K562 (cell line): ENCODE results near the gene KCNJ9. TPM values are rescaled to one million over a fixed set of nuclear protein-coding genes. Genes with fewer than 3 reads are reported as not detected.

ENCODE experiments used
- polyA plus RNA-seq, 8 experiments: library from polyadenylated mRNA; depleted of rRNA in 4 of 8; stranded (reverse) in 5 of 8; unstranded in 3 of 8; fragments of >200 nt; fragmentation: Nextera tagmentation in 2 of 8; fragmentation: Illumina TruSeq in 1 of 8; extraction: Ambion mirVana in 2 of 8; extraction: Trizol in 1 of 8; gene quantifications; 2 replicates each; pipeline versions ENCODE4 v1.2.1 to v1.2.3, GENCODE V29; 2011 to 2014; ENCODE audit warnings: inconsistent platforms in 1 of 8, missing spikeins in 1 of 8
- total RNA-seq, 7 experiments: library from RNA; depleted of rRNA in 6 of 7; stranded (reverse); fragments of >200 nt in 6 of 7; fragmentation: Illumina TruSeq in 2 of 7; extraction: Trizol in 2 of 7; gene quantifications; 2 replicates each; pipeline versions ENCODE4 v1.2.1 to v1.2.3, GENCODE V29; 2011 to 2021; ENCODE audit warnings: low replicate concordance in 1 of 7
- TF ChIP-seq, protein P1 (sequence below): sonication (generic); formaldehyde crosslinking; IDR thresholded peaks from 2 replicates; pipeline ENCODE4 v1.8.0; 2023; ENCODE audit warnings: missing genetic modification reagents, mild to moderate bottlenecking, borderline replicate concordance
- TF ChIP-seq, protein P2 (sequence below): fragments of 250-450 bp; sonication (Bioruptor Pico); IDR thresholded peaks from 2 replicates; pipeline ENCODE4 v1.4.0; 2020; ENCODE audit warnings: borderline replicate concordance

KCNJ9 gene
- total and polyA plus RNA-seq, 9 of the 15 experiments (the other 6 are each of a cell fraction or from before 2014, with no cell fraction given) = not detected

DNA sequence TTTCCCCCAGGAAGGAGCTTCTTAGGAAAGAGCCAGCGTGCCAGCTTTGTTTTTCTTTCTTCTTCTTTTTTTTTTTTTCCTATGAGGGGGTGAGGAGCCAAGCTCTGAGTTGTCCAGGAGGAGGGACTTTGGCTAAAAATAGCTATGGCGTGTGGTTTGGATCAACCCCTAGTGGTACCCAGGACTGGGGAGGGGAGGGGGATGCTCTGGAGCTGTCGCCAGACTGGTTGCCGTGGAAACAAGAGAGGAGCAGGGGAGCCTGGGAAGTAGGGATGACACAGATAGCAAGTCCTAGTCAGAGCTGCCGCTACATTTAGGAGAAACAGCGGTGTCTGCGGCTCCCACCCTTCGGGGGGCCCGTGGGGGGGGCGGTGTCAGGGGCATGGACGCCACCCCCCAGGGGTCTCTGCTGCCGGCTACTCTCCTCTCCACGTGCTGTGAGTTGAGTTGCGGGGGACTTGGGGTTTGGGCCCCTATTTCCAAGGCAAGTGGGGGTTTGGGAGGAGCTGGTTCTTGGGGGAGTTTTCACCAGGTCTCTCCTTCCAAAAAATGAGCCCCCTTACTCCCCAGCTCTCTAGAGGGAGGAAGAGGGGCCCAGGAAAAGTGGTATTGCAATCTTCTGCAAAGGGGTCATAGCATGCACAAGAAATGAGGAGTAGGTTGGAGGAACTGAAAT is at the start of gene KCNJ9 (continued):
- TF ChIP-seq, protein P1, sequence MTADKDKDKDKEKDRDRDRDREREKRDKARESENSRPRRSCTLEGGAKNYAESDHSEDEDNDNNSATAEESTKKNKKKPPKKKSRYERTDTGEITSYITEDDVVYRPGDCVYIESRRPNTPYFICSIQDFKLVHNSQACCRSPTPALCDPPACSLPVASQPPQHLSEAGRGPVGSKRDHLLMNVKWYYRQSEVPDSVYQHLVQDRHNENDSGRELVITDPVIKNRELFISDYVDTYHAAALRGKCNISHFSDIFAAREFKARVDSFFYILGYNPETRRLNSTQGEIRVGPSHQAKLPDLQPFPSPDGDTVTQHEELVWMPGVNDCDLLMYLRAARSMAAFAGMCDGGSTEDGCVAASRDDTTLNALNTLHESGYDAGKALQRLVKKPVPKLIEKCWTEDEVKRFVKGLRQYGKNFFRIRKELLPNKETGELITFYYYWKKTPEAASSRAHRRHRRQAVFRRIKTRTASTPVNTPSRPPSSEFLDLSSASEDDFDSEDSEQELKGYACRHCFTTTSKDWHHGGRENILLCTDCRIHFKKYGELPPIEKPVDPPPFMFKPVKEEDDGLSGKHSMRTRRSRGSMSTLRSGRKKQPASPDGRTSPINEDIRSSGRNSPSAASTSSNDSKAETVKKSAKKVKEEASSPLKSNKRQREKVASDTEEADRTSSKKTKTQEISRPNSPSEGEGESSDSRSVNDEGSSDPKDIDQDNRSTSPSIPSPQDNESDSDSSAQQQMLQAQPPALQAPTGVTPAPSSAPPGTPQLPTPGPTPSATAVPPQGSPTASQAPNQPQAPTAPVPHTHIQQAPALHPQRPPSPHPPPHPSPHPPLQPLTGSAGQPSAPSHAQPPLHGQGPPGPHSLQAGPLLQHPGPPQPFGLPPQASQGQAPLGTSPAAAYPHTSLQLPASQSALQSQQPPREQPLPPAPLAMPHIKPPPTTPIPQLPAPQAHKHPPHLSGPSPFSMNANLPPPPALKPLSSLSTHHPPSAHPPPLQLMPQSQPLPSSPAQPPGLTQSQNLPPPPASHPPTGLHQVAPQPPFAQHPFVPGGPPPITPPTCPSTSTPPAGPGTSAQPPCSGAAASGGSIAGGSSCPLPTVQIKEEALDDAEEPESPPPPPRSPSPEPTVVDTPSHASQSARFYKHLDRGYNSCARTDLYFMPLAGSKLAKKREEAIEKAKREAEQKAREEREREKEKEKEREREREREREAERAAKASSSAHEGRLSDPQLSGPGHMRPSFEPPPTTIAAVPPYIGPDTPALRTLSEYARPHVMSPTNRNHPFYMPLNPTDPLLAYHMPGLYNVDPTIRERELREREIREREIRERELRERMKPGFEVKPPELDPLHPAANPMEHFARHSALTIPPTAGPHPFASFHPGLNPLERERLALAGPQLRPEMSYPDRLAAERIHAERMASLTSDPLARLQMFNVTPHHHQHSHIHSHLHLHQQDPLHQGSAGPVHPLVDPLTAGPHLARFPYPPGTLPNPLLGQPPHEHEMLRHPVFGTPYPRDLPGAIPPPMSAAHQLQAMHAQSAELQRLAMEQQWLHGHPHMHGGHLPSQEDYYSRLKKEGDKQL (CRISPR knock-in tag) = no peak
- TF ChIP-seq, protein P2, sequence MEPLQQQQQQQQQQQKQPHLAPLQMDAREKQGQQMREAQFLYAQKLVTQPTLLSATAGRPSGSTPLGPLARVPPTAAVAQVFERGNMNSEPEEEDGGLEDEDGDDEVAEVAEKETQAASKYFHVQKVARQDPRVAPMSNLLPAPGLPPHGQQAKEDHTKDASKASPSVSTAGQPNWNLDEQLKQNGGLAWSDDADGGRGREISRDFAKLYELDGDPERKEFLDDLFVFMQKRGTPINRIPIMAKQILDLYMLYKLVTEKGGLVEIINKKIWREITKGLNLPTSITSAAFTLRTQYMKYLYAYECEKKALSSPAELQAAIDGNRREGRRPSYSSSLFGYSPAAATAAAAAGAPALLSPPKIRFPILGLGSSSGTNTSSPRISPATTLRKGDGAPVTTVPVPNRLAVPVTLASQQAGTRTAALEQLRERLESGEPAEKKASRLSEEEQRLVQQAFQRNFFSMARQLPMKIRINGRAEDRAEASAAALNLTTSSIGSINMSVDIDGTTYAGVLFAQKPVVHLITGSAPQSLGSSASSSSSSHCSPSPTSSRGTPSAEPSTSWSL (CRISPR knock-in tag) = no peak
